ENCODE measurements around the gene SLC1A2. TPM values are rescaled to one million over a fixed set of nuclear protein-coding genes. Genes with fewer than 3 reads are reported as not detected.

The SLC1A2 gene
- total RNA-seq, 1 donor from 2014 or later, result 2.2 TPM

GRCh38 chr11:35324981-35325380 is 94.4 kb downstream of the SLC1A2 start:
- DNase-seq, result no peak

- no peak for DNase-seq
Observed at GRCh38 chr11:35324183-35324886, 95.0 kb downstream of the SLC1A2 start.

- DNase-seq, result no peak
Observed at GRCh38 chr11:35323076-35323868, 96.1 kb downstream of the SLC1A2 start.

- DNase-seq, result no peak
Observed at GRCh38 chr11:35322318-35322979, 96.9 kb downstream of the SLC1A2 start.

- DNase-seq, result peak; percentile 46
Observed at GRCh38 chr11:35321532-35322317, 97.6 kb downstream of the SLC1A2 start.

- DNase-seq, result no peak
Observed at GRCh38 chr11:35321111-35321510, 98.2 kb downstream of the SLC1A2 start.

- DNase-seq, result no peak
Observed at GRCh38 chr11:35318977-35319925, 100.1 kb downstream of the SLC1A2 start.

- DNase-seq, result no peak
Observed at GRCh38 chr11:35318309-35318708, 101.0 kb downstream of the SLC1A2 start.

GRCh38 chr11:35317253-35317652 is 102.1 kb downstream of the SLC1A2 start:
- DNase-seq, result no peak

- no peak for DNase-seq
Observed at GRCh38 chr11:35316161-35316560, 103.2 kb downstream of the SLC1A2 start.

- DNase-seq, result no peak
Observed at GRCh38 chr11:35313760-35314153, 105.6 kb downstream of the SLC1A2 start.

GRCh38 chr11:35313066-35313759 is 106.1 kb downstream of the SLC1A2 start:
- no peak for DNase-seq

GRCh38 chr11:35311331-35311730 is 108.0 kb downstream of the SLC1A2 start:
- DNase-seq, result no peak

- DNase-seq, result no peak
Observed at GRCh38 chr11:35308157-35308556, 111.2 kb downstream of the SLC1A2 start.

- DNase-seq, result no peak
Observed at GRCh38 chr11:35307221-35307621, 112.1 kb downstream of the SLC1A2 start.

- DNase-seq, result peak; percentile 62
Observed at GRCh38 chr11:35305670-35306382, 113.5 kb downstream of the SLC1A2 start.

GRCh38 chr11:35304900-35305460 is 114.4 kb downstream of the SLC1A2 start:
- DNase-seq, result no peak

GRCh38 chr11:35304386-35304775 is 115.0 kb downstream of the SLC1A2 start:
- no peak for DNase-seq

GRCh38 chr11:35303596-35304385 is 115.6 kb downstream of the SLC1A2 start:
- DNase-seq, result peak; percentile 14
